Keratinocyte (primary cell): ENCODE measurements around the gene GPS1.

Source experiments
- CTCF ChIP-seq, 3 experiments: IDR thresholded peaks in 1 of 3; conservative IDR thresholded peaks in 1 of 3; optimal IDR thresholded peaks in 1 of 3; 2 replicates in 2 of 3; 3 replicates in 1 of 3; pipeline versions ENCODE3 to v1.5.1; 2011; ENCODE audit warnings: low read length in 3 of 3, mild to moderate bottlenecking in 3 of 3, moderate library complexity in 2 of 3, control low read depth in 1 of 3, inconsistent platforms in 1 of 3; ENCODE audit not compliant: insufficient read depth in 2 of 3; ENCODE audit errors: extremely low read depth in 1 of 3
- EZH2 ChIP-seq: IDR thresholded peaks from one replicate; pipeline ENCODE4 v1.6.1; 2012; ENCODE audit warnings: inconsistent platforms, mild to moderate bottlenecking, low read length, moderate library complexity

GRCh38 chr17:82077617-82078358, 26.1 kb downstream of the GPS1 start:
- no peak for TF ChIP-seq CTCF (optimal IDR thresholded peaks at IDR 0.05 in 1 of 3, IDR thresholded peaks at IDR 0.05 in 1 of 3, conservative IDR thresholded peaks at IDR 0.05 in 1 of 3; ENCODE audit: extremely low read depth in 1 of 3, insufficient read depth in 2 of 3, low read length in 3 of 3)
- TF ChIP-seq EZH2, result no peak
